ENCODE measurements around the gene MYO1B. TPM values are rescaled to one million over a fixed set of nuclear protein-coding genes. Genes with fewer than 3 reads are reported as not detected.

MYO1B gene
- polyA plus RNA-seq, 1 experiment: 87.2 TPM

DNA sequence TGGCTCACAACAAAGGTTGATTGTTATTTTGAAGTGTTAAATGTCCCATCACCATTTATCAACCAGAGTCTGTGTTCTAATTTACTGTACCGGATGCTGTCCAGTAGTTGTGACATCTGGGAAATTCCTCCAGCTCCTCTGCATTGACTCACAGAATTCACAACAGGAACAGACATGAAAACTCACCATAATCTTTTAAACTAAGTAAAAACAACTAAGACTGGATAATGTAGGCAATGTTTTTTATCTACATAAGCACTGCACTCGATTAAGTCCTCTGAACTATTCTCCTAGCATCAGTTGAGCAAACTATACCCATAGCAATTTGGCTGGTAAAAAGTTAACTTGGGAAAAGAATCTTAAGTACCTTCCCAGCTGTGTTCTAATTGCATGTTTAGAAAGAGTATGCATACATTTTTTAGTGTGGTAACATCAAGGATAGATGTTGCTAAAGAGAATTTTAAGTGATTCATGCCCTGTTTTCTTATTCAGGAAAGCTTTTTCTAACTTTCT is 42.9 kb upstream of the MYO1B start:
- no peaks in the 10 kb centered on the region for H3K27me3 ChIP-seq (ENCODE audit: control insufficient read depth, insufficient read depth, low read length)
- CTCF ChIA-PET: interaction anchor here (0.6 to 0.9 kb wide), 2 partner anchors 13 to 229 kb away, joined by 3 read pairs; no protein-coding TSS in a partner anchor
- POLR2A ChIA-PET: interaction anchor here (0.6 kb wide), 1 partner anchor 44 kb away, joined by 6 read pairs; no protein-coding TSS in a partner anchor
- H3K4me3 ChIP-seq (ENCODE audit: low read depth, low read length): no peak overlapping the region
- peak; percentile 59 for DNase-seq (ENCODE audit: low read depth)
- no peaks in the 10 kb centered on the region for H3K36me3 ChIP-seq (ENCODE audit: control insufficient read depth, insufficient read depth, low read length)
- TF ChIP-seq, protein P1, sequence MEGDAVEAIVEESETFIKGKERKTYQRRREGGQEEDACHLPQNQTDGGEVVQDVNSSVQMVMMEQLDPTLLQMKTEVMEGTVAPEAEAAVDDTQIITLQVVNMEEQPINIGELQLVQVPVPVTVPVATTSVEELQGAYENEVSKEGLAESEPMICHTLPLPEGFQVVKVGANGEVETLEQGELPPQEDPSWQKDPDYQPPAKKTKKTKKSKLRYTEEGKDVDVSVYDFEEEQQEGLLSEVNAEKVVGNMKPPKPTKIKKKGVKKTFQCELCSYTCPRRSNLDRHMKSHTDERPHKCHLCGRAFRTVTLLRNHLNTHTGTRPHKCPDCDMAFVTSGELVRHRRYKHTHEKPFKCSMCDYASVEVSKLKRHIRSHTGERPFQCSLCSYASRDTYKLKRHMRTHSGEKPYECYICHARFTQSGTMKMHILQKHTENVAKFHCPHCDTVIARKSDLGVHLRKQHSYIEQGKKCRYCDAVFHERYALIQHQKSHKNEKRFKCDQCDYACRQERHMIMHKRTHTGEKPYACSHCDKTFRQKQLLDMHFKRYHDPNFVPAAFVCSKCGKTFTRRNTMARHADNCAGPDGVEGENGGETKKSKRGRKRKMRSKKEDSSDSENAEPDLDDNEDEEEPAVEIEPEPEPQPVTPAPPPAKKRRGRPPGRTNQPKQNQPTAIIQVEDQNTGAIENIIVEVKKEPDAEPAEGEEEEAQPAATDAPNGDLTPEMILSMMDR (IDR thresholded peaks at IDR 0.05; ENCODE audit: insufficient read depth, low read depth, low read length): no peak

DNA sequence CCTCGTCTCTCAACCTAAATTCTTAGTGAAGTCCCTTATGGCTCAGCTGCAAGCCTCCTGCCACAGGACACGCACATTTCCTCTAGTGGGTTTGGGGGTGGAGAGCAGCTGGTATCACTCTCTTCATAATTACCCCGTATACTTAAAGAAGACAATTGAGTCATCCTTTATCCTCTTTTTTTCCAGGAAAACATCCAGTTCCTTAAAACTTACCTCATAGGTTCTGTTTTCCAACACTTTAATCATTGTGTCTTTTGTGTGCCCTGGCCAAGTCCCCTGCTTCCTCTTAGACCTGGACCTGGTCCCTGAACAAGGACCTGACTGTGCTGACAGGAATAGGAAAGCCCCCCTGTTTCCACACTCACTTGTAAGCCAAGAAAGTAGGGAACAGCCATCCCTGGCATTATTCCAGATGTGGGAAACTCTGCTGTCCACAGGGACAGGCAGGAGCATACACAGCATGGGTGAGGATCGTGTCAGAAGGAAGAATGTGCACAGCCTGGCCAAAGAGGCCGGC is 42.3 kb upstream of the MYO1B start:
- Histone ChIP-seq H3K27me3 (ENCODE audit: control insufficient read depth, insufficient read depth, low read length) (no peaks in the 10 kb centered on the region), H3K36me3 (ENCODE audit: control insufficient read depth, insufficient read depth, low read length) (no peaks in the 10 kb centered on the region), H3K4me3 (ENCODE audit: low read depth, low read length) (no peak overlapping the region)
- ChIA-PET POLR2A (interaction anchor here (0.6 kb wide), 1 partner anchor 43 kb away, joined by 6 read pairs; no protein-coding TSS in a partner anchor), CTCF (interaction anchor here (0.9 kb wide), 1 partner anchor 12 kb away, joined by 3 read pairs; no protein-coding TSS in a partner anchor)
- TF ChIP-seq, protein P1 (IDR thresholded peaks at IDR 0.05; ENCODE audit: insufficient read depth, low read depth, low read length): no peak
- peak; percentile 49 for DNase-seq (ENCODE audit: low read depth)

DNA sequence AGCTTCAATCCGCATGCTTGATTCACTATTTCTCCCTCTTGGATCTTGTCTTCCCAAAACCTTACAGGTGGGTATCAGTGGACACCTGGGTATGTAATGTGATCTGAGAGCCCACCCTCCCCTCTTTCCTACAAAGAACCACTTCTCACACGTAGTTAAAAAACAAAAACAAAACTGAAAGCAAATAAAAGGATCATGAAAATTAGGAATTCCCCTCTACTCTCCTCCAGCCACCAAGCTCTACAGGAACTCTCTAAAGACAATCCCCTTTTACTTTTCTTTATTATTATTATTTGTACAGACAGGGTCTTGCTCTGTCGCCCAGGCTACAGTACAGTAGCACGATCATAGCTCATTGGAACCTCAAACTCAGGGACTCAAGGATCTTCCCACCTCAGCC is 40.8 kb upstream of the MYO1B start:
- ChIA-PET POLR2A (no interaction called here), CTCF (no interaction called here)
- TF ChIP-seq, protein P1 (IDR thresholded peaks at IDR 0.05; ENCODE audit: insufficient read depth, low read depth, low read length): no peak
- Histone ChIP-seq H3K36me3 (ENCODE audit: control insufficient read depth, insufficient read depth, low read length) (no peaks in the 10 kb centered on the region), H3K4me3 (ENCODE audit: low read depth, low read length) (no peak overlapping the region), H3K27me3 (ENCODE audit: control insufficient read depth, insufficient read depth, low read length) (no peaks in the 10 kb centered on the region)
- no peak for DNase-seq (ENCODE audit: low read depth)

DNA sequence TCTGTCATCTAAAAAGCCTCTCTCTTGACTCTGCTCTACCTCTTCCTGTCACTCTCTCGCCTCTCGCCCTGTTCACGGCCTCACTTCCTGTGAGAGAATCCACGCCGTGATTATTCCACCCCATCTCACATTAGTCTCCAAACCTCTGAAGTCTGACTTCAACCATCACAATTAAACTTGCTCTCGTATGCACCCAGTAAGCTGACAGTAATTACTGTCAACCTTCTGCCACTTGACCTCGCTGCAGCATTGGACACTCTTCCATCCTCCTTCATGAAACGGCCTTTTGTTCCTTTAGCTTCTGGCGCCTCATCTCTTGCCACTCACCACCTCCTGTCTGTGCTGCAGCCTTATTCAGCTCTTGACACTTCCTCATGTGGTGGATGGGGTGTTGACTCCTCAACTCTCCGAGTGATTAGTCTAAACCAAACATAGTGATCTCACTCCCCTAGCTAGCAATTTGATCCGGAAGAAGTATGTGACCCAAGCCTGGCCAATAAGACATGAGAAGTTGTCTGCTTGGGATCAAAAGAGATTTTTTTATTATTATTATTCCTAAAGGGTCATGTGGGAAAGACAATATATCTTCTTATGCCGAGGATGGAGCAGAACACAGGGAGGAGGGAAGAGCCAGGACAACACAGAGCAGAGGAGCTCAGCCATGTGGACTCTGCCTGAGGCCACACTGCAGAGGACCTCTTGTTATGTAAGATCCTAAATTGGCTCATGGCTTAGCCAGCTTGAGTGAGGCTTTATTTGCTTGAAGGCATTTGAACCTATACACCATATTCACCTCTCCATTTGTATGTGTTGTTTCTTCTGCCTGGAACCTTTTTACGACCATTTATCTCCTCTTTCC is 38.4 kb upstream of the MYO1B start:
- POLR2A ChIA-PET: no interaction called here

More for the DNA sequence above, 38.4 kb upstream of the MYO1B start:
- TF ChIP-seq, protein P1 (IDR thresholded peaks at IDR 0.05; ENCODE audit: insufficient read depth, low read depth, low read length): no peak
- DNase-seq (ENCODE audit: low read depth): no peak
- H3K36me3 ChIP-seq (ENCODE audit: control insufficient read depth, insufficient read depth, low read length): no peaks in the 10 kb centered on the region
- CTCF ChIA-PET: interaction anchor here (1.1 to 1.5 kb wide), 3 partner anchors 12 to 155 kb away, joined by 3 to 5 read pairs (median 5); no protein-coding TSS in a partner anchor
- H3K27me3 ChIP-seq (ENCODE audit: control insufficient read depth, insufficient read depth, low read length): no peaks in the 10 kb centered on the region
- H3K4me3 ChIP-seq (ENCODE audit: low read depth, low read length): no peak overlapping the region

Measured in BJ (cell line).